HCT116 (cell line): ENCODE results near the gene AKT1.

ENCODE experiments used
- CEBPB ChIP-seq: IDR thresholded peaks from 2 replicates; pipeline ENCODE4 v1.6.1; 2012; ENCODE audit warnings: low read depth
- CTCF ChIP-seq, 3 experiments: fragments of 200-600 bp in 1 of 3; sonication (generic) in 1 of 3; IDR thresholded peaks in 2 of 3; conservative IDR thresholded peaks in 1 of 3; 2 replicates each; pipeline ENCODE4 v1.5.1; 2012 to 2017; ENCODE audit warnings: low read depth in 2 of 3, low read length in 2 of 3, antibody characterized with exemption in 1 of 3, borderline replicate concordance in 1 of 3, control low read depth in 1 of 3, mild to moderate bottlenecking in 1 of 3, mixed read lengths in 1 of 3, mixed run types in 1 of 3, moderate library complexity in 1 of 3; ENCODE audit not compliant: insufficient read depth in 1 of 3
- EGR1 ChIP-seq: IDR thresholded peaks from 2 replicates; pipeline ENCODE4 v1.6.1; 2012; ENCODE audit warnings: low read depth
- ELF1 ChIP-seq: IDR thresholded peaks from 2 replicates; pipeline ENCODE4 v1.6.1; 2012; ENCODE audit warnings: low read depth, borderline replicate concordance
- EZH2 ChIP-seq: fragments of 200-600 bp; sonication (generic); IDR thresholded peaks from 2 replicates; pipeline ENCODE4 v1.6.1; 2017; ENCODE audit warnings: antibody characterized with exemption, mixed run types
- MAX ChIP-seq: IDR thresholded peaks from 2 replicates; pipeline ENCODE4 v1.6.1; 2012
- POLR2A ChIP-seq: IDR thresholded peaks from 2 replicates; pipeline ENCODE4 v1.7.0; 2011; ENCODE audit warnings: borderline replicate concordance; ENCODE audit not compliant: insufficient read depth, insufficient read length; ENCODE audit errors: extremely low read depth
- POLR2AphosphoS5 ChIP-seq: IDR thresholded peaks from 2 replicates; pipeline ENCODE4 v1.6.1; 2011; ENCODE audit warnings: mild to moderate bottlenecking, low read depth, low read length, moderate library complexity
- RAD21 ChIP-seq: IDR thresholded peaks from 2 replicates; pipeline ENCODE4 v1.6.1; 2012; ENCODE audit warnings: low read depth, mild to moderate bottlenecking
- REST ChIP-seq: IDR thresholded peaks from 2 replicates; pipeline ENCODE4 v1.6.1; 2012; ENCODE audit warnings: low read depth
- ZFX ChIP-seq: fragments of 450-650 bp; IDR thresholded peaks from 2 replicates; pipeline ENCODE4 v1.6.1; 2017

GRCh38 chr14:104770072-104770579, 25.4 kb downstream of the AKT1 start:
- TF ChIP-seq CTCF (IDR thresholded peaks at IDR 0.05 in 2 of 3, conservative IDR thresholded peaks at IDR 0.05 in 1 of 3; ENCODE audit: borderline replicate concordance in 1 of 3, insufficient read depth in 1 of 3, low read depth in 2 of 3, low read length in 2 of 3), result no peak
- TF ChIP-seq REST, result no peak
- no peak for TF ChIP-seq RAD21
- TF ChIP-seq EGR1, result no peak
- no peak for TF ChIP-seq MAX
- TF ChIP-seq POLR2AphosphoS5, result no peak
- no peak for TF ChIP-seq CEBPB
- no peak for TF ChIP-seq ZFX
- no peak for TF ChIP-seq ELF1
- TF ChIP-seq POLR2A, result no peak
- TF ChIP-seq EZH2, result no peak
